CD4-positive, alpha-beta T cell treated with Interleukin-21 for 1 hour (primary cell): ENCODE measurements around the gene PCSK5.

Experiments
- DNase-seq: peaks from one replicate; pipeline ENCODE4 v3.0.0-alpha.2; 2020

Gene PCSK5

GRCh38 chr9:76090909-76091308, 200.4 kb downstream of the PCSK5 start:
- no peak for DNase-seq

GRCh38 chr9:76092572-76092971, 202.1 kb downstream of the PCSK5 start:
- no peak for DNase-seq

- DNase-seq, result no peak
Measured at GRCh38 chr9:76095585-76095984, 205.1 kb downstream of the PCSK5 start.

- no peak for DNase-seq
Measured at GRCh38 chr9:76099516-76099915, 209.0 kb downstream of the PCSK5 start.

GRCh38 chr9:76101075-76101474, 210.6 kb downstream of the PCSK5 start:
- no peak for DNase-seq

- DNase-seq, result no peak
Measured at GRCh38 chr9:76101491-76101890, 211.0 kb downstream of the PCSK5 start.

- no peak for DNase-seq
Measured at GRCh38 chr9:76101947-76102346, 211.5 kb downstream of the PCSK5 start.

- no peak for DNase-seq
Measured at GRCh38 chr9:76103531-76104315, 213.2 kb downstream of the PCSK5 start.

- DNase-seq, result no peak
Measured at GRCh38 chr9:76107482-76107881, 217.0 kb downstream of the PCSK5 start.

GRCh38 chr9:76109953-76110352, 219.5 kb downstream of the PCSK5 start:
- no peak for DNase-seq

- DNase-seq, result no peak
Measured at GRCh38 chr9:76112151-76112550, 221.7 kb downstream of the PCSK5 start.

- DNase-seq, result no peak
Measured at GRCh38 chr9:76114144-76114543, 223.7 kb downstream of the PCSK5 start.

GRCh38 chr9:76115396-76115795, 224.9 kb downstream of the PCSK5 start:
- DNase-seq, result no peak

GRCh38 chr9:76115982-76116646, 225.6 kb downstream of the PCSK5 start:
- DNase-seq, result no peak

GRCh38 chr9:76116913-76117312, 226.4 kb downstream of the PCSK5 start:
- no peak for DNase-seq

GRCh38 chr9:76127637-76128036, 237.2 kb downstream of the PCSK5 start:
- DNase-seq, result no peak

- no peak for DNase-seq
Measured at GRCh38 chr9:76135902-76136301, 245.4 kb downstream of the PCSK5 start.

- DNase-seq, result no peak
Measured at GRCh38 chr9:76136986-76137385, 246.5 kb downstream of the PCSK5 start.

GRCh38 chr9:76137931-76138330, 247.5 kb downstream of the PCSK5 start:
- DNase-seq, result no peak

- no peak for DNase-seq
Measured at GRCh38 chr9:76138360-76138759, 247.9 kb downstream of the PCSK5 start.

GRCh38 chr9:76143834-76144233, 253.4 kb downstream of the PCSK5 start:
- no peak for DNase-seq

GRCh38 chr9:76150013-76150412, 259.5 kb downstream of the PCSK5 start:
- DNase-seq, result no peak

- no peak for DNase-seq
Measured at GRCh38 chr9:76151267-76151666, 260.8 kb downstream of the PCSK5 start.

- DNase-seq, result no peak
Measured at GRCh38 chr9:76153339-76153738, 262.9 kb downstream of the PCSK5 start.
